IPS-15b (cell line): ENCODE results near the gene ZNF397.

ENCODE experiments used
- H3K27me3 ChIP-seq: one replicate; pipeline ENCODE4 v1.6.1; 2013; ENCODE audit warnings: low read length; ENCODE audit not compliant: control insufficient read depth, insufficient read depth
- H3K36me3 ChIP-seq: one replicate; pipeline ENCODE4 v1.6.1; 2013; ENCODE audit warnings: low read length; ENCODE audit not compliant: control insufficient read depth, insufficient read depth
- H3K4me1 ChIP-seq: one replicate; pipeline ENCODE4 v1.6.1; 2013; ENCODE audit warnings: mild to moderate bottlenecking, low read length; ENCODE audit not compliant: control insufficient read depth, insufficient read depth
- H3K4me3 ChIP-seq: one replicate; pipeline ENCODE4 v1.5.1; 2013; ENCODE audit warnings: low read depth, low read length
- H3K9ac ChIP-seq: one replicate; pipeline ENCODE4 v1.6.1; 2013; ENCODE audit warnings: low read depth, mild to moderate bottlenecking, low read length
- H3K9me3 ChIP-seq: one replicate; pipeline ENCODE4 v1.6.1; 2013; ENCODE audit warnings: mild to moderate bottlenecking, low read length; ENCODE audit not compliant: control insufficient read depth, insufficient read depth

Gene ZNF397

GRCh38 chr18:35247412-35248249 lies 6.8 kb downstream of the ZNF397 start:
- H3K9me3 ChIP-seq, result no peaks in the 10 kb centered on the region
- no peak overlapping the region for H3K4me3 ChIP-seq
- peaks cover 35% of the 10 kb centered on the region for H3K36me3 ChIP-seq
- H3K9ac ChIP-seq, result no peak overlapping the region
- H3K27me3 ChIP-seq, result no peaks in the 10 kb centered on the region
- H3K4me1 ChIP-seq, result no peaks in the 10 kb centered on the region

DNA sequence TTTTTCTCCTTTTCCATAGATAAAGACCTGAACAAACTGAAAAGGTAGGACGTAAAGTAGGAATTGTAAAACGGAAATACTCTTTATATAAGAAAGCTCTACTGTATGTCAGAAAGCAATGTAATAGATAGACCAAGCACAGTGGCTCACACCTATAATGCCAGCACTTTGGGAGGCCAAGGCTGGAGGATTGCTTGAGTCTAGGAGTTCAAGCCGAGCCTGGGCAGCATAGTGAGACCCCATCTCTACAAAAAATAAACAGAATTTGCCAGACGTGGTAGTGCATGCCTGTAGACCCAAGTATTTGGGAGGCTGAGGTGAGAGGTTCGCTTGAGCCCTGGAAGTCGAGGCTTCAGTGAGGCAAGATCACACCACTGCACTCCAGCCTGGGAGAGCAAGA lies 7.6 kb downstream of the ZNF397 start:
- no peak overlapping the region for H3K9ac ChIP-seq
- peaks cover 31% of the 10 kb centered on the region for H3K36me3 ChIP-seq
- H3K4me3 ChIP-seq, result no peak overlapping the region
- no peaks in the 10 kb centered on the region for H3K9me3 ChIP-seq
- no peaks in the 10 kb centered on the region for H3K27me3 ChIP-seq
- H3K4me1 ChIP-seq, result no peaks in the 10 kb centered on the region

DNA sequence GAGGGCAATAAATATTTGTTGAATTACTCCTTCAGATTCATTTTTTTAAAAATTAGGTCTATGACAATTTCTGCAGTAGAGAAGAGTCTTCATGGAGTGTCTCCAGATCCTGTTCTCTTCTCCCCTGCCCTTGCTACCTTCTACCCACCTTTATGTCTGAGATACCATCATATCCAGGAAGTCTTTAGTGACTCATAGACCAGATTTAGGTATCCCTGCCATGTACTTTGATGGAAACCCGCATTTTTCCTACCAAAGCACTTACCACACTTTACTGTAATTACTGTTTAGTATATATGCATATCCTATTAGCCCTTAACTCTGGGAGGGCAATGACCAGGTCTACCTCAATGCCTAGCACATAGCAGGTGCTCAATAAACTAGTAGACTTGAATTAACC lies 11.6 kb downstream of the ZNF397 start:
- no peaks in the 10 kb centered on the region for H3K27me3 ChIP-seq
- no peaks in the 10 kb centered on the region for H3K4me1 ChIP-seq
- H3K9ac ChIP-seq, result no peak overlapping the region
- no peak overlapping the region for H3K4me3 ChIP-seq
- H3K36me3 ChIP-seq, result peaks cover 11% of the 10 kb centered on the region
- H3K9me3 ChIP-seq, result no peaks in the 10 kb centered on the region

DNA sequence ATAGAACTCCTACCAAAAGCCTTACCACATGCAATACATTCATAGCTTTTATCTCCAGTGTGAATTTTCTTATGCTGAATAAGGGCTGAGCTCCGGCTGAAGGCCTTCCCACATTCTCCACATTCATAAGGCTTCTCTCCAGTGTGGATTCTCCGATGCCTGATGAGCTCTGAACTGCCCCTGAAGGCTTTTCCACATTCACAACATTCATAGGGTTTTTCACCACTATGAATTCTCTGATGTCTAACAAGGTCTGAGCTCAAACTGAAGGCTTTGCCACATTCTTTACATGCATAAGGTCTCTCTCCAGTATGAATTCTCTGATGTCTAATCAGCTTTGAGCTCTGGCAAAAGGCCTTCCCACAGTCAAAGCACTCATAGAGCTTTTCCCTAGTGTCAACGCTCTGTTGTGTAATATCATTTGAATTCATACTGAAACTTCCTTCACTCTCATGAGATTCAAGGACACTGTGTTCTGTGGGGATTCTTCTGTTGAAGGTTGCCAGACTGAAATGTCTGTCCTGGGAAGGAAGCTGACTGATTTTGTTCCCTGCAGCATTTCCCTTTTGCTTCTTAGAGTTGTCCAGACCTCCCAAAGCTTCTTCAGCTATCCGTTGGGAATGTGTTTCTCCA lies 12.9 kb downstream of the ZNF397 start:
- peaks cover 5% of the 10 kb centered on the region for H3K36me3 ChIP-seq
- H3K4me1 ChIP-seq, result no peaks in the 10 kb centered on the region
- no peaks in the 10 kb centered on the region for H3K27me3 ChIP-seq
- no peak overlapping the region for H3K4me3 ChIP-seq
- no peak overlapping the region for H3K9ac ChIP-seq
- no peaks in the 10 kb centered on the region for H3K9me3 ChIP-seq

- H3K27me3 ChIP-seq, result no peaks in the 10 kb centered on the region
- peaks cover 4% of the 10 kb centered on the region for H3K36me3 ChIP-seq
- H3K9ac ChIP-seq, result no peak overlapping the region
- no peak overlapping the region for H3K4me3 ChIP-seq
- H3K4me1 ChIP-seq, result no peaks in the 10 kb centered on the region
- no peaks in the 10 kb centered on the region for H3K9me3 ChIP-seq
Measured at GRCh38 chr18:35256947-35257346, 16.1 kb downstream of the ZNF397 start.

DNA sequence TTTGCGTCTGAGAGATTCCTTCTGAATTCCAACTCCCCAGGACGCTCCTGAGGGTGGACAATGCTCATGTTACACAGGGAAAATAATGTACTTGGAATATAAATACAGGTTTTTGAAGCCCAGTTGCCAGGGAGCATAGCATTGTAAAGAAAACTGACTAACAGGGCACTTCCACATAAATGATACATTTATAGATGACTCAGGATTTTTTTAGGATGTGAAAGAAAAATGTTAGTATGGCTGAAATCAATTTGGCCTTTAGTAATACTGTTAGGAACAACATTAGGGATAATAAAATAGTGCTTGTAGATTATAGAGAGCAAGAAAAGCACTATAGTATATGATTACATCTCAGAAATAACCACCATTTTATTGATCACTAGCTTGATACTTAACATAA lies 23.6 kb downstream of the ZNF397 start:
- peaks cover 2% of the 10 kb centered on the region for H3K36me3 ChIP-seq
- no peak overlapping the region for H3K9ac ChIP-seq
- H3K9me3 ChIP-seq, result no peaks in the 10 kb centered on the region
- no peaks in the 10 kb centered on the region for H3K4me1 ChIP-seq
- no peaks in the 10 kb centered on the region for H3K27me3 ChIP-seq
- no peak overlapping the region for H3K4me3 ChIP-seq

- Histone ChIP-seq H3K36me3 (peaks cover 2% of the 10 kb centered on the region), H3K4me3 (peak overlapping the region; percentile 18), H3K9ac (no peak overlapping the region), H3K27me3 (no peaks in the 10 kb centered on the region), H3K4me1 (no peaks in the 10 kb centered on the region), H3K9me3 (no peaks in the 10 kb centered on the region)
Measured at GRCh38 chr18:35267161-35267651, 26.4 kb downstream of the ZNF397 start.

DNA sequence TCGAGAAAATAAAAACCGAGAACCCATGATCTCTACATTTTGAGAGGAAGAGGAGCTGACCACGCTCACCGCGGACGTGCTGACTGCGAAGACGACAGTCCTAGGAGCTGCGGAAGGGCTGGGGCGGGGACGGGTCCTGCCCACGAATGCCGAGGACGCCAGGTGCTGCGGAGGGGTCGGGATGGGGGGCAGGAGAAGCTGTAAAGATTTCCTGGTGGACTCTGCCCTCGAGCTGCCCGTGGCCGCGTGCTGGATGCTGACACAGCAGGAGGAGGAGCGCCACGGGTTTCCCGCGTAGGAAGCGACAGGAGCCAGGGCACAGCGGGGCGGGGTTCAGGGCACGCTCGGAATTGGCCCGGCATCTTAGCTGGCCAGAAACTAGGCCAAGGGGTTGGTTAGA lies 27.0 kb downstream of the ZNF397 start:
- Histone ChIP-seq H3K4me3 (no peak overlapping the region), H3K36me3 (peaks cover 1% of the 10 kb centered on the region), H3K9me3 (no peaks in the 10 kb centered on the region), H3K4me1 (no peaks in the 10 kb centered on the region), H3K9ac (no peak overlapping the region), H3K27me3 (no peaks in the 10 kb centered on the region)

DNA sequence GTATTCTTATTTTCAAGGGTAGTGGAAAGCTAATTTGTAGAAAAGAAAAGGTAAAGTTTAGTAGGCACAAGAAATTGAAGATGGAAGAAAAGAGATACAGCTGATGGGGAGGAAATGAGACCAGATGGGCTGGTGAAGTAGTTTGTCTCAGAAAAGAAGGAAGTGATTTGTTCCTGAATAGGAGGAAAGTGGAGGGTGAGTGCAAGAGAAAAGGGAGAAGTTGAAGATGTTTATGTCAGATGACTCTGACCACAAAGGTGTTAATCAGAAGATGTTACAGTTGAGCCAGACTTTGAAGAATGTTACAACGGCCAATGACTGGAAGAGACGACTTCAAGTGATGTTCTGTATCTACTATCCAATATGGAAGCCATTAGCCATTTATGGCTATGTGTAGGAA lies 28.0 kb downstream of the ZNF397 start:
- Histone ChIP-seq H3K27me3 (no peaks in the 10 kb centered on the region), H3K9me3 (no peaks in the 10 kb centered on the region), H3K9ac (no peak overlapping the region), H3K4me1 (no peaks in the 10 kb centered on the region), H3K36me3 (no peaks in the 10 kb centered on the region), H3K4me3 (no peak overlapping the region)

DNA sequence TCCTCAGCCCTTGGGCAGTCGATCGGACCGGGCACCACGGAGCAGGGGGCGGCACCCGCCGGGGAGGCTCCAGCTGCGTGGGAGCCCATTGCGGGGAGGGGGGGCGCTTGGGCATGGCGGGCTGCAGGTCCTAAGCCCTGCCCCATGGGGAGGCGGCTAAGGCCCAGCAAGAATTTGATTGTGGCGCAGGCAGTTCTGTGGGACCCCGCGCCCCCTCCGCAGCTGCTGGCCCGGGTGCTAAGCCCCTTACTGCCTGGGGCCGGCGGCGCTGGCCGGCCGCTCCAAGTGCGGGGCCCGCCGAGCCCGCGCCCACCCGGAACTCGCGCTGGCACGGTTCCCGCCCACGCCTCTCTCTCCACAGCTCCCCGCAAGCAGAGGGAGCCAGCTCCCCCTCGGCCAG lies 30.8 kb downstream of the ZNF397 start:
- H3K4me1 ChIP-seq, result no peaks in the 10 kb centered on the region
- H3K4me3 ChIP-seq, result no peak overlapping the region
- H3K36me3 ChIP-seq, result no peaks in the 10 kb centered on the region
- no peaks in the 10 kb centered on the region for H3K9me3 ChIP-seq
- no peak overlapping the region for H3K9ac ChIP-seq
- no peaks in the 10 kb centered on the region for H3K27me3 ChIP-seq

DNA sequence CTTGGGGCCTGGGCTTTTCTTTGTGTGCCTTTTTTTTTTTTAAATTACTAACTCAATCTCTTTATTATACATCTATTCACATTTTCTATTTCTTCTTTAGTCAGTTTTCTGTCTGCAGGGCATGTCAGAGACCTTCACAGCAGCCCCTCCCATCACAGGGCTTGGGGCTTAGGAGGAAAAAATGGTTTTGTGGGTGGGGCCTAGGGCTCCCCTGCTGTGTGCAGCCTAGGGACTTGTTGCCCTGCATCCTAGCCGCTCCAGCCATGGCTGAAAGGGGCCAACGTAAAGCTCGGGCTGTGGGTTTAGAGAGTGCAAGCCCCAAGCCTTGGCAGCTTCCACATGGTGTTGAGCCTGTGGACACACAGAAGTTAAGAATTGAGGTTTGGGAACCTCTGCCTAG lies 35.4 kb downstream of the ZNF397 start:
- no peaks in the 10 kb centered on the region for H3K4me1 ChIP-seq
- no peaks in the 10 kb centered on the region for H3K36me3 ChIP-seq
- peaks cover 5% of the 10 kb centered on the region for H3K9me3 ChIP-seq
- H3K4me3 ChIP-seq, result no peak overlapping the region
- H3K9ac ChIP-seq, result no peak overlapping the region
- no peaks in the 10 kb centered on the region for H3K27me3 ChIP-seq

GRCh38 chr18:35277633-35278032 lies 36.8 kb downstream of the ZNF397 start:
- Histone ChIP-seq H3K27me3 (no peaks in the 10 kb centered on the region), H3K4me3 (no peak overlapping the region), H3K9me3 (peaks cover 5% of the 10 kb centered on the region), H3K4me1 (no peaks in the 10 kb centered on the region), H3K36me3 (no peaks in the 10 kb centered on the region), H3K9ac (no peak overlapping the region)
